WI38 (cell line): ENCODE results near the gene CADM3.

ENCODE experiments used
- H3K4me3 ChIP-seq: 2 replicates; pipeline ENCODE4 v1.5.1; 2011; ENCODE audit warnings: low read depth, mild to moderate bottlenecking, control low read depth, low read length
- TF ChIP-seq, protein P1 (sequence below): IDR thresholded peaks from 2 replicates; pipeline ENCODE4 v1.5.1; 2012; ENCODE audit warnings: low read depth, mild to moderate bottlenecking, control low read depth, low read length

The CADM3 gene

GRCh38 chr1:159173320-159173719, 1.9 kb downstream of the CADM3 start:
- no peak overlapping the region for H3K4me3 ChIP-seq
- TF ChIP-seq, protein P1, sequence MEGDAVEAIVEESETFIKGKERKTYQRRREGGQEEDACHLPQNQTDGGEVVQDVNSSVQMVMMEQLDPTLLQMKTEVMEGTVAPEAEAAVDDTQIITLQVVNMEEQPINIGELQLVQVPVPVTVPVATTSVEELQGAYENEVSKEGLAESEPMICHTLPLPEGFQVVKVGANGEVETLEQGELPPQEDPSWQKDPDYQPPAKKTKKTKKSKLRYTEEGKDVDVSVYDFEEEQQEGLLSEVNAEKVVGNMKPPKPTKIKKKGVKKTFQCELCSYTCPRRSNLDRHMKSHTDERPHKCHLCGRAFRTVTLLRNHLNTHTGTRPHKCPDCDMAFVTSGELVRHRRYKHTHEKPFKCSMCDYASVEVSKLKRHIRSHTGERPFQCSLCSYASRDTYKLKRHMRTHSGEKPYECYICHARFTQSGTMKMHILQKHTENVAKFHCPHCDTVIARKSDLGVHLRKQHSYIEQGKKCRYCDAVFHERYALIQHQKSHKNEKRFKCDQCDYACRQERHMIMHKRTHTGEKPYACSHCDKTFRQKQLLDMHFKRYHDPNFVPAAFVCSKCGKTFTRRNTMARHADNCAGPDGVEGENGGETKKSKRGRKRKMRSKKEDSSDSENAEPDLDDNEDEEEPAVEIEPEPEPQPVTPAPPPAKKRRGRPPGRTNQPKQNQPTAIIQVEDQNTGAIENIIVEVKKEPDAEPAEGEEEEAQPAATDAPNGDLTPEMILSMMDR = no peak

DNA sequence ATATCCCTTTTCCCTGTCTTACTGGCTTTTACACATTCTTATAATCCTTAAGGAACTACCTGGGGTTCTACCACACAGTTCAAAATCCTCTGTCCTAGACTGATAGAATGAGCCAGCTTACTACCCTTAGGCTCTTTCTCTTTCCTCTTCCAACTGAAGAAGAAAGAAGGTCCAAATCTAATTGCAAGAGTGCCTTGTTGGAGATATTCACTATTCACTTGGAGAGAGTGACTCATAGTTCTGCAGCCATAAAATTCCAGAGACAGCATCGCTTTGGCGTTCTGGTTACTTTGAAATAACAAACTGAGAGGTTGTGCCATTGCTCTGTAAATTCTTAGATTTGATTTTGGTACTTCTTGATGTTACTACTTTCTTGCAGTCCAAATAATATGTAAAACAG, 4.2 kb downstream of the CADM3 start:
- TF ChIP-seq, protein P1 = no peak
- H3K4me3 ChIP-seq = no peak overlapping the region

GRCh38 chr1:159177272-159177907, 6.0 kb downstream of the CADM3 start:
- TF ChIP-seq, protein P1 = no peak
- H3K4me3 ChIP-seq = no peak overlapping the region

GRCh38 chr1:159179906-159180305, 8.5 kb downstream of the CADM3 start:
- H3K4me3 ChIP-seq = no peak overlapping the region
- TF ChIP-seq, protein P1 = no peak

GRCh38 chr1:159180516-159180915, 9.1 kb downstream of the CADM3 start:
- no peak overlapping the region for H3K4me3 ChIP-seq
- TF ChIP-seq, protein P1 = no peak

GRCh38 chr1:159181328-159182024, 10.1 kb downstream of the CADM3 start:
- TF ChIP-seq, protein P1 = no peak
- no peak overlapping the region for H3K4me3 ChIP-seq

GRCh38 chr1:159184201-159184600, 12.8 kb downstream of the CADM3 start:
- no peak overlapping the region for H3K4me3 ChIP-seq
- TF ChIP-seq, protein P1 = no peak
